CD4-positive, alpha-beta T cell treated with Interleukin-4 for 4 hours (primary cell): ENCODE measurements around the gene SMNDC1.
"Not testable (repeated sequence)": the region's sequence is repeated elsewhere in the genome, so short reads cannot be mapped to it uniquely, and the experiment has no call there.

Experiments
- DNase-seq: peaks from one replicate; pipeline ENCODE4 v3.0.0-alpha.2; 2020

SMNDC1 gene

DNA sequence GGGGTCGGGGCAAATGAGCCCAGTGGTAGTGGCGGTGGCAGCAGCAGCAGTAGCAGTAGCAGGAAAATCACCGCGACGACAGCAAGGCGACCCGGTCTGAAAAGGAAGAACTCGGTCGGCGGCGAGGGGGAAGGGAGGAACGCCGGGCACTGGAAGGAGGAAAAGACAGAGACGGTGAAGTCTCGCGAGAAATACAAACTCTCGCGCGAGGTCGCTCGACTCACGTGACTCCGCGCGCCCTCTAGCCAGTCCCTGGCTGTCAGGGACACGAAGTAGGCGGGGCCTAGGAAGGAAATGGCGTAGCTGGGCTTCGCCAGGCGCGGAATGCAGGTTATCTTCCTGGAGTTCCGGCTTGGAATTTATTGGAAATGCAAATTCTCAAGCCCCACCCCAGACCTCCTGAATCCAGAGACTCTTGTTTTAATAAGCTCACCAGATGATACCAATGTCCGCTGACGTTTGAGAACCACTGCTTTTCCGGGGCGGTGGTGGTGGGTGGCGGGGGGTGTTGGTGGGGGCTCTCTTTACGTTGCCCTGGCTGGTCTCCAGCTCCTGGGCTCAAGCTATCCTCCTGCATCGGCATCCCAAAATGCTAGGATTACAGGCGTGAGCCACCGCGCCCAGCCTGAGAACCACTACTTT, at the start of gene SMNDC1:
TSS of gene SMNDC1 (minus strand) at position 141 of the 642 bp plus-strand sequence. CDS start 1,333 bp downstream, outside the sequence.
- peak; percentile 96 for DNase-seq

DNA sequence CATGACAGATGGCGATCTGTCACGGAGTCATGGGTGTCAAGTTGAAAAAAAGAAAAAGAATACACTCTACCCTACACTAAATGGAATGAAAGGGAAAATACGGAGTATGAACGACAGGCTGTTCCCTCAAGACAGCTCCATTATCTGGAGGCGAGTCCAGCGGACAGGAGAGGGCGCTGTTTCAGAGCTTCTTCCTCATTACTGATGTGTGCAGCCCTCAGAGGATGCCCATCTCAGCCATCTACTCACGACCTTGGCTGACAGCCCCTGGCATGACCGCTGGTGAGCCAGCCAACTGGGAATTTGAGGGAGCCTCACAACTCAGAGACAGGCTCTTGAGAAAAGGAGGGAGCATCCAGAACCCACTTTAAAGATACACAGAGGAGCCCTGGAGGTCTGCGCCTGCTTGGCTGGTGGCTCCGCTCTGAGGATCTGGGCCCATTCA, 49.6 kb upstream of the SMNDC1 start:
- peak; percentile 77 for DNase-seq

DNA sequence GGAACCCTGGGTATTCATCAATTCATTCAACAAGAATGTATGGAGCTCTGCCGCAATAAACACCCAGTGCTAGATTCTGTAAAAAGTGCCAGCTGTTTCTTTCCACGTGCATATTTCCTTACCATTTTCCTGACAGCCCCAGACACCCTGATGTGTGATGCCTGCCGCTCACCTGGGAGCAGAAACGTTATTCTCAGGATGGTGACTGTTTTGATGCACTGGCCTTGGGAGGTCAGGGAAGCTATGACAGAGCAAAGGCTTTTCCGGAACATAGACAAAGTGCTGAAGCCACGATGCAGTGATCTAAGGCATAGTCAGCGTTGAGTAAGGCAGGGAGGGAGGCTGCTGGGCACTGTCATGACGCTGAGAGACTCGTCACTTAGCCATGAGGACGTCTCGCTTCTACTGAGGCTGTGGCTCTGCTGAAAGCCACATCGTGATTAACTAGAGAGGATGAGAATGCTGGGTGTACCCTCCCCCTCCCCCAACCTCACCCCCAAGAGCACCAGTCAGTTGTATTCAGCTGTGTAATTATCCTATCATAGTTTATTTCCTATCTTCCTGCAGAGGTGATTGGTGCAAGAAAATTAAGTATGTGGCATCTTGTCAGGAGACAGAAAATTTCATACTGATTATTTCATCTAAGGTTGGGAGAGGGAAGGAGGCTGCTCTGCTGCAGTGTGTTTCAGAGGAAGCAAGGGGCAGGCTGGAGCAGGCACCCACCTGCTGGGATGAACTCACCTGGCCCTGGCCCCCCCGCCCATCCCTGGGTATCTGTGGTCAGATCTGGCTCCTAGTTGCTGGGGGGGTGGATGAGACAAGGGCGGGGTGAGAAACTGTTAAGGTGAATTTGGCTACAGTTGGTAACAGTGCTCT, 48.8 kb upstream of the SMNDC1 start:
- peak; percentile 67 for DNase-seq

DNA sequence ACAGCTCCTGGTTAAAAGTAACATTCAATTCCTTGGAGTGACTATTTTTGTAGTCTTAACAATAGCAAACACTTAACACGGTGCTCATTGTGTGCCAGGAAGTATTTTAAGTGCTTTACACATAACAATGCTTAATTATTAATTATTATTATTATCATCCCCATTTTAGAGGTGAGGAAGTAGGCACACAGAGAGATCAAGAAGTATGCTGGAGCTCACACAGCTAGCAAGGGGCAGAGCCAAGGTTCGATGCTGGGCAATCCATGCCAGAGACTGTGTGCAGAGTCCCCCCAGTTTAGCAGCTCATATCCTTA, 48.2 kb upstream of the SMNDC1 start:
- DNase-seq: no peak

DNA sequence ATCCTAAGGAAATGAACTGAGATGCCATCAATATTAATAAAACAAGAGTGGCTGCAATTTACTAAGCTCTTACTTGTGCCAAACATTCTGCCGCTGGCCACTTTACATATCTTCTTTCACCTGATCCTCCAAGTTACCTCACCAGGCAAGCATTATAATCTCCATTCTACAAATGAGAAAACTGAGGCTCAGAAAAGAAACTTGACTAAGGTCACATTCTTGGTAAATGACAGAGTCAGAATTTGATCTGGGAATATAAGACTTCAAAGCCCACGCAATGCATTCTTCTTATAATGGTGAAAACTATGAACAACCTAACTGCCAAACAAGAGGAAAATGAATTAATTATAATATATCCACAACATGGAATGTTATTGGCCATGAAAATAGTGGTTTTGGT, 46.1 kb upstream of the SMNDC1 start:
- DNase-seq: no peak

DNA sequence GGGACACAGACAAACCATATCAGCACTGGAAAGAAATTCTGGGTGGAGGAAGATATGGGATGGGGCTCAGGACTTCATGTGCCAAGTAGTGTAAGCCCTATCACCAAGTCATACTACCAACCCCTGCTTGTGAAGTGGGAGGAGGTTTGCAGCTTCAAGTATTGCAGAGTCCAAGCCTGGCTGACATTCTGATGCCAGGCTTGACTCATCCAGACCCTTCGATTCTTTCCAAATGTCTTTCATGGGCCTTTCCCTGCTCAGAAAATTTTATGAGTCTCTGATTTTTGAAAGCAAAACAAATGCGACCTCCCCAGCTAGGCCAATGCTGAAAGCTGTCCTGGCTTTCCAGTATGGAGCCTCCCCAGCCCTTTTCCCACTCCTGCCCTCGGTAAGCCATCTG, 45.1 kb upstream of the SMNDC1 start:
- DNase-seq: no peak

DNA sequence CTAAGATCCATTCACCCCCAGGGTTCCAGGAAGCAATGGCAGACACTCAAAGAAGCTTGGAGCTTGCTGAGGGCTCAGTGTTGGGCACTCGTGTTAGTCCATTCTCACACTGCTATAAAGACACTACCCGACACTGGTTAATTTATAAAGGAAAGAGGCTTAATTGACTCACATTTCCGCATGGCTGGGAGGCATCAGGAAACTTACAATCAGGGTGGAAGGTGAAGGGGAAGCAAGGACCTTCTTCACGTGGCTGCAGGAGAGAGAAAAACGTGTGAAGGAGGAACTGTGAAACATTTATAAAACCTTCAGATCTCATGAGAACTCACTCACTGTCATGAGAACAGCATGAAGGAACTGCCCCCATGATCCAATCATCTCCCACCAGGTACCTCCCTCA, 44.7 kb upstream of the SMNDC1 start:
- DNase-seq: no peak

DNA sequence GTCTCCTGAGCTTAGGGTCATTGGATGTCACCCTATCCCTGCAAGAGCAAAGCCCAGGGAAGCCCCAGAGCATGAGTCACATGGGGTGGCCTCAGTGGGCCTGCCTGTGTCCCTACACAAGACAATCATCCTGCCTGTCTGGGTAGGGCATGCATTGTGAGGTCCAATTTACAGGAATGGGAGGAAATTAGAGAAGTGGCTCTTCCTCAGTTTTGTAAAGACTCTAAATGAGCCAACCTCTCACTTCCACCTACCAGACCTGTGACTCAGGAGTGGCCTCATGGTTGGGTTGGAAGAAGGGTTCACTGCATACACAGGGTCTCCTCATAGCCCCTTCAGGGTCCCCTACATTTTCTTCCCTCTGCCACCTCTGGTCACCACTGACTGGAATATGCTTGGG, 43.6 kb upstream of the SMNDC1 start:
- DNase-seq: no peak

DNA sequence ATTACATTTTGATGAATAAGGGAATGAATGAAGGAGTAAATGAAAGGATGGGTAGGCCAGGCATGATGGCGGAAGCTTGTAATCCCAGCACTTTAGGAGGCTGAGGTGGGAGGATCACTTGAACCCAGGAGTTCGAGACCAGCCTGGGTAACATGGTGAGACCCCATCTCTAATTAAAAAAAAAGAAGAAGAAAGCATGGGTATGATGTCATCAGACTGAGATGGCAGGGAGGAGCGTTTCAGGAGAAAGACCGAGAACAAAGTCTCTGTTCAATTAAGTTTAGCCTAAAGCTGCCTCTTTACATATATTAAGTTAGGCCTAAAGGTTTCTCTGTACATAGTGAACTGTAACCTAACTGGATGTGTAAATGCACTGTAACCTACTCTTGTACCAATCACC, 42.2 kb upstream of the SMNDC1 start:
- no peak for DNase-seq

DNA sequence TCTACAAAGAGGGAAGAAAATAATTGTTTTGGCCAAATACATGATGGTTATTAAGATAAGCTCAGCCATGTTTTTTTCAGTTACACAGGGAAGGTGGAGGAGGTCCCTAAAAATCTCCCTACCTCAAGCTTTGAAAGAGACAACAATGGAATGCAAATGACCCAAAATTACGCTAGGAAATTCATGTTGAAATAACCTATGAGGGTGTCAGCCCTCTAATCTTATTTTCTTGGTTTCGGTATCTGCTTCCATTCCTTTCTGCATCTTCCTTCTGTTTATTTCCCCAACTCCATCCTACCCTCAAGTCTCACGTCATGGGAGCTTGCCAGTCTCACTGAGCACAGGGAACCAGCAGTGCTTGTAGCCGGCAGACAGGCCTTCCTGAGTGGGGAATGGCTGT, 40.6 kb upstream of the SMNDC1 start:
- no peak for DNase-seq

DNA sequence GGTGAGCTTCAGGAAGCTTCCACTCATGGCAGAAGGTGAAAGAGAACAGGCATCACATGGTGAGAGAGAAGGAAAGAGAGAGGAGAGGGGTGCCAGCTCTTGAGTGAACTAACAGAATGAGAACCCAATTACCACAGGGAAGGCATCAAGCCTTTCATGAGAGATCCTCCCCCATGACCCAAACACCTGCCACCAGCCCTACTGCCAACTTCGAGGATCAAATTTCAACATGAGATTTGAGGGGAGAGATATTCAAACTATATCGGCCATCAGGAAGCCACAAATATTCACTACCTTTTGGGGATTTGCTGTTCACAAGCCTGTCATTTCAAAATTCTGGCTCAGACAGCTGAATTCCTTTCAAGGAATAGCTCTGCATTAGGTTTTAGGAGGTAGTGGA, 39.9 kb upstream of the SMNDC1 start:
- DNase-seq: no peak

DNA sequence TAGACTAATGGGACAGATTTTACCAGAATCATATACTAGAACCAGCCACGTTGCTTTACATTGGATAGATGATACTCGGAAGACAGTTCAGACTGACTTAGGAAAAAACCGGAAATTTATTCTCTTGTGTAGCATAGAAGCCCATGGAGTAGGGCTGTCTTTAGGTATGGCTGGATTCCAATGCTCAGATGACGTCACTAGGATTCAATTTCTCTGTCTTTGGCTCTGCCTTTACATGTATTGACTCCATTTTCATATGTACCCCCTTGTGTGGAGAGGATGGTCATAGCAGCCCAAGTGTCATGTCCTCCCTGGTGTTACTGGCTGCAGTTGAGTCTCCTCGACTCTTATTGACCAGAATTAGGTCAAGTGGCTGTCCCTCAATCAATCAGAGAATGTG, 39.2 kb upstream of the SMNDC1 start:
- no peak for DNase-seq

DNA sequence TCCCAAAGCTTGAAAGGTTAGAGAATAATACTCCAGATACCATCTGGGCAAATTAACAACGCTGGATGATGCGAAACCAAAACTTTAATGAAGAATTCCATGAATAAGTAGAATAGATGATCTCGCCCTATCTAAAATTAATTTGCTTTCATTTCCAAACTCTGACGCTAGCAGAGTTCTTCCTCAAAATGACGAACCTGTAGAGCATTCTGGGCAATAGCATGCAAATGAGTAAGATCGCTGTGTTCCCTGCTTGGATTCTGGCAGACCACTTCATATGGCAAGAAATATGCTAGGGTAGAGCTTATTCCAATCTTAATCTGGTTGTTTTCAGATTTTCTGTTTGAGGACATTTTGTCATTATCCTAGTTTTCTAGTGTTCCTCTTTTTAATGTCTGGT, 36.1 kb upstream of the SMNDC1 start:
- DNase-seq: no peak

DNA sequence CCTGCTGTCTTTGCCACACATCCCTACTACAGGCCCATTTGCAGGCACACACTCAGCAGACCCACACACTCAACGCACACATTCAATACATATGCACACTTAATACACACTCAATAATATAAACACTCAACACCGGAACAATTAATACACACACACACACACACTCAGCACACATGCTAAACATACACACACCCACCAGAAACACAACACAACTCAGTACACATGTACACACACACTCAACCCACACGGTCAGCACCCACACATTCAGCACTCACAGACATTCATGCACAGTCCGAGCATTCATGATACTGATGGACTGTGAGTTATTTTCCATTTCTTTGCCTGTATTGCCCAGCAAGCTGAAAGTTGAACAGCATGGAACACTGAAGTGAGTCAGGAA, 35.4 kb upstream of the SMNDC1 start:
- no peak for DNase-seq

DNA sequence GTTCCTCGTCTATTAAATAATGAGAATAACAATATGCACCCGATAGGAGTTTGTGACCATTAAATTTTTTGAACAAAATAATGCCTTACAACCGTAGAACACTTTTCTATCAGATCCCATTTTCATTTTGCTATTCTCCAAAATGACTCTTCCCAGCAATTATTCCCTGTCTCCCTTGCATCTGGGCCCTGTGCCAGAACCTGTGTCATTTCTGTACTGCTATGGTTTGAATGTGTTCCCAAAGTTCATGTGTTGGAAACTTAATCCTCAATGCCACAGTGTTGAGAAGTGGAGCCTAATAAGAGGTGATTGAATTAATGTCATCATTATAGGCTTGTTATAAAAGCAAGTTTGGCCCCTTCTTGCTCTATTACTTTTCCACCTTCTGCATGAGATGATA, 33.2 kb upstream of the SMNDC1 start:
- no peak for DNase-seq

DNA sequence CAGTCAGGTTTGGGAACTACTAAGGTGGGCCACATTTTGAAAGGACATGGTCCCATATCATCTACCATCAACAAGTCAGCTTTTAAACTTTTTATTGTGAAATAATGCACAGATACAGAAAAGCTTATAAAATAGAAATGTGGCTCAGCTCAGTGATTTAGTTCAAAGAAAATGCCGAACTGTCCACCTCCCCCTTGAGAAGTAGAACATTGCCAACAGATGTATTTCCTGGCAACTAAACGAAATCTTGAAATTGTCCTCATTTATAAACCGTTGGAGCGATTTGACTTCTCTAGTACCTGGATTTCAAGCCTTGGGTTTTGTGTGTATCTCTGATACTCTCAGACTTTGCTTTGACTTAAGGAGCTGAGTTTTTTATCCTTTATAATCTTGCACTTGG, 32.7 kb upstream of the SMNDC1 start:
- DNase-seq: no peak

DNA sequence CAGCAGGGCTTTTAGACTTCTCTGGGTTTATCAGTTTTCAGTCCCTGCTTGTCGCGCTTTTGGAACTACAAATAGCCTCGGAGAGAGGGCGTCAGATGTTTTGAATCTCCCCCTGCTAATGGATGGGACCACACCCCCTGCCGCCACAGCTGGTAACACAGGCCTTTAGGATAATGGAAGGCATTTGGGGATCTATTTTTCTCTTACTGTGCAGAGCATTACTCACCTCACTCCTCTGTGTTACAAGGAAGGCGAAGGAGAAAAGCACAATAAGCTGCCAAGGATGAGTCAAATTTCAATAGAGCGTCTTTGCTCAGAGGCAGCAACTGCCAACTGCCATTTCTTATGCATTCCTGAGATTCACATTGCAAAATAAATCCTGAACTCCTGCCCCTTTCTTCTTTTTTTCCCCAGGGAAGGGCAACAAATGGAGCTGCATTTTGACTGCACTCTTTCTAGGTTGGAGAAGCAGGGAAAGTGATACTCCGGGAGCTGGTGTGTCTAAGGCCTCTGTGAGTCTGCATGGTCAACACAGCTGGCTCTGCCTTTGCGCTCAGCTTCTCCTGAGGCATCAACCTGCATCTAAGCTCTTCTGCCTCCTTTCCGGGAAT, 31.5 kb upstream of the SMNDC1 start:
- DNase-seq: no peak

DNA sequence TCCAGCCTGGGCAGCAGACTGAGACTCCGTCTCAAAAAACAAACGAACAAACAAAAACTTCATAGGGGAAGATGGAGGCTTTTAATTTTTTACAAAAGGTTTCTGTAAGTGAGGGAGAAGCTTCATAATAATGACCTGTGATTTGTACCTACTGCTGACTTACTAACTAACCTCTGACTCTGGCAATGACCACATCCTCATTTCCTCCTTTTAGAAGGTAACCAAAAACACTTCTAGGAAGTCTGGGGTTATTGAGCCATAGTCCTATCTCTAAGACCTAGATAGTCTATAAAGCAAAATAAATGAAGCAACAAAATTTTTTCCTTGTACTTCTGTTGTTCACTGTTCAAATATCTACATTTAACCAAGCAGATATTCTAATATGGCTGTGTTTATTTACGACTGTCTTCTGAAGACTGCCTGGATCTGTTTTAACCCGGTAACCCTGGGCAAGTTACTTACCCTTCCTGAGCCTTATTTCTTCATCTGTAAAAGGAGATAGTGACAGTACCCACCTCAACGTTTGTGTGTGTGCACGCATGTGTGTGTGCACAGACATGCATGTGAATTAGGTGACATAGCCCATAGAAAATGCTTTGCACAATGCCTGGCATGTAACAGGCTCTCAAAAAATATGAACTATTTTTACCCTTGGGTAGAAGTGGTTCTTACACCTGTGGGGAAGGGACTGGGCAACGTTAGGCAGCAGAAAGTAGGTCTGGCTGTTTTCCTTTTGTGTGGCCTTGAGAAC, 30.8 kb upstream of the SMNDC1 start:
- no peak for DNase-seq

DNA sequence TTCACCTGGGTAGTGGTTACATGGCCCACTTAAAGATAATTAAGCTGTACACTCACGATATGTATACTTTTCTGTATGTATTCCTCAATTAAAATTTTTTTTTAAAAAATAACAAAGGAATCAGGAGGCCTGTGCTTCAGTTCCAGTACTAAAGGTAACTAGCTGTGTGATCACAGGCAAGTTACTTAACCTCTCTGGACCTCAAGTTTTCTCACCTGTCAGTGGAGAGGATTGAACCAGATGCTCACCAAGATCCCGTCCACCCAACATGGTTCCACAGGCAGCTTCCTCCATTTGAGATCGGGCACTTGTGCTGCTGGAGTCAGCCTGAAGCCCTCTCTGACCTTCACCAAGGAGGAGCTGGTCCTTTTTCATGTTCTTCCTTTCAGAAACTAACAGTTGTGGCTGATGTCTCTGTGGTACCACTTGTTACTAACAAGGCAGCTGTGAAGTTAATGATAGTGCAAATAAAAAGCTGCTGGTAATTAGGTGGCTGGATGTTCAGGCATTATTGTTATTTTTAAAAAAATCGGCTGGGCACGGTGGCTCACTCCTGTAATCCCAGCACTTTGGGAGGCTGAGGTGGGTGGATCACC, 29.4 kb upstream of the SMNDC1 start:
- no peak for DNase-seq

DNA sequence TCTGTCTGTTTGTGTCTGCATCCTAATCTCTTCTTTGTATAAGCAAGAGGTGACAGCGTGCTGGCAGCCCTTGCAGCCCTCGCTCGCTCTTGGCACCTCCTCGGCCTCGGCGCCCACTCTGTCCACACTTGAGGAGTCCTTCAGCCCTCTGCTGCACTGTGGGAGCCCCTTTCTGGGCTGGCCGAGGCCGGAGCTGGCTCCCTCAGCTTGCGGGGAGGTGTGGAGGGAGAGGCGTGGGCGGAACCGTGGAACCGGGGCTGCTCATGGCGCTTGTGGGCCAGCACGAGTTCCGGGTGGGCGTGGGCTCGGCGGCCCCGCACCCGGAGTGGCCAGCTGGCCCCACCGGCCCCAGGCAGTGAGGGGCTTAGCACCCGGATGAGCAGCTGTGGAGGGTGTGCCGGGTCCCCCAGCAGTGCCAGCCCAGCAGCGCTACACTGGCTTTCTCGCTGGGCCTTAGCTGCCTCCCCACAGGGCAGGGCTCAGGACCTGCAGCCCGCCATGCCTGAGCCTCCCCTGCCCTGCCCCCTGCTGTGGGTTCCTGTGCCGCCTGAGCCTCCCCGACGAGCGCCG, 26.6 kb upstream of the SMNDC1 start:
- DNase-seq: not testable (repeated sequence)

DNA sequence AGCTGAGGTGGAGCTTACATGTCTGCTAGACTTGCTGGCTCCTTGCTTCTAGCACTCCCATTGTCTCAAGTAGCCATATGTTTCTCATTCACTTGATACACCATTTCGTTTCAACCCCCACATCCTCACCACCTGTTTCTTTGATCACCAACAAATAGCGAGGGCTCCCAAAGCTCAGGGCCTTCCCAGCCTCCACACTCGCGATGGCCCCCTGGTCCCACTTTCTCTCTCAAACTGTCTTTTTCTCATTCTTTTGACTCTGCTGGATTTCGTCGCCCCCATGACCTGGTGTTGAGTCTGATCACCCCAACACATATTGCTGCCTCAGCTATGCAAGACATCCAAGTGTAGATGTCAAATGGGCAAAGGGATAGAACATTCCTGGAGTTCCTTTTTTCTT, 26.0 kb upstream of the SMNDC1 start:
- DNase-seq: no peak

DNA sequence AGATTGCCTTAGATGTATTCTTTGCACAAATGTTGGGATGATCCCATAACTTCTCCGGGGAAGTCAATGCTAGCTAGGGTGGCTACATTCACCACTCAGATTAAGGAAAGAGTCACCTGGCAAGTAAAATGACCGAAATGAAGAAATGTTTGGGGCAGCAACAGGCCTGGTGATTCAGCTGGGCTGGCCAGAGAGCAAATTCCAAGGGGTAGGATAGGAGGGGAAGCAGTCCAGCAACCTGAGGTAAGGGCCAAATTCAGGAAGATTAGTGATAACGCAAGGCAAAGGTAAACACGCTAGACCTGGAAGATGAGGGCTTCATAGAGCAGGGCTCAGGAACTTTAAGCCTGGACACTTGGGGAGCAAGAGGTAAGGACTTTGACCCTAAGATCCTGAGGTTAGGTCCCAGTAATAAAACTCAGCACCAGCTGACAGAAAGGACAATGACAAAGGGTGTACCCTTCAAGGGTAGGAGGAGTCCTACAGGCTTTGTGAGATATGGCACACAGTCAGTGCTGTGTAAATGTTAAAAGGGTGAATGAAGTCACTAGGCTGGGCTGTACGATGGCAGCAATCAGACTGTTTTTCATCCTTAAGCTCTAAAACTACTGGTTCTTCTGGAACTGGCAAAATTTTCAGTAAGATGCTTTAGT, 22.7 kb upstream of the SMNDC1 start:
- no peak for DNase-seq
